Rectal smooth muscle tissue (tissue), 1 donor: Measurements from ENCODE around the gene GRAP2.

Source experiments
- H3K27ac ChIP-seq: one replicate; pipeline ENCODE4 v1.7.0; 2013; ENCODE audit warnings: low read depth, low read length, inconsistent platforms
- H3K27me3 ChIP-seq: one replicate; pipeline ENCODE4 v1.7.0; 2013; ENCODE audit warnings: low read length; ENCODE audit not compliant: control insufficient read depth, insufficient read depth
- H3K36me3 ChIP-seq: one replicate; pipeline ENCODE4 v1.7.0; 2013; ENCODE audit warnings: low read length; ENCODE audit not compliant: control insufficient read depth, insufficient read depth
- H3K4me1 ChIP-seq: one replicate; pipeline ENCODE4 v1.7.0; 2013; ENCODE audit warnings: low read length; ENCODE audit not compliant: control insufficient read depth, insufficient read depth
- H3K4me3 ChIP-seq: one replicate; pipeline ENCODE4 v1.7.0; 2013; ENCODE audit warnings: low read length
- H3K9ac ChIP-seq: one replicate; pipeline ENCODE4 v1.7.0; 2013; ENCODE audit warnings: low read length

The GRAP2 gene

DNA sequence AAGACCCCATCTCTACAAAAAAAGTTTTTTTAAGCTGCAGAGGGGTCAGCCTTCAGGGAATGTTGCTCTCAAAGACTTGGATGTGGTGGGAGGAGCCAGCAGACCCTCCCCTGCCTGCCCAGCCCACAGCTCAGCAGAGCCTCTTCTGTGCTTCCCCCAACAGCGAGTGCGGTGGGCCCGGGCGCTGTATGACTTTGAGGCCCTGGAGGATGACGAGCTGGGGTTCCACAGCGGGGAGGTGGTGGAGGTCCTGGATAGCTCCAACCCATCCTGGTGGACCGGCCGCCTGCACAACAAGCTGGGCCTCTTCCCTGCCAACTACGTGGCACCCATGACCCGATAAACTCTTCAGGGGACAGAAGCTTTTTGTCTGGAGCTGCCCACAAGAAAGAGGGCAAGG lies 69.9 kb downstream of the GRAP2 start:
- Histone ChIP-seq H3K4me3 (no peak overlapping the region), H3K9ac (no peak overlapping the region), H3K27me3 (no peaks in the 10 kb centered on the region), H3K4me1 (no peaks in the 10 kb centered on the region), H3K36me3 (no peaks in the 10 kb centered on the region), H3K27ac (no peak overlapping the region)

DNA sequence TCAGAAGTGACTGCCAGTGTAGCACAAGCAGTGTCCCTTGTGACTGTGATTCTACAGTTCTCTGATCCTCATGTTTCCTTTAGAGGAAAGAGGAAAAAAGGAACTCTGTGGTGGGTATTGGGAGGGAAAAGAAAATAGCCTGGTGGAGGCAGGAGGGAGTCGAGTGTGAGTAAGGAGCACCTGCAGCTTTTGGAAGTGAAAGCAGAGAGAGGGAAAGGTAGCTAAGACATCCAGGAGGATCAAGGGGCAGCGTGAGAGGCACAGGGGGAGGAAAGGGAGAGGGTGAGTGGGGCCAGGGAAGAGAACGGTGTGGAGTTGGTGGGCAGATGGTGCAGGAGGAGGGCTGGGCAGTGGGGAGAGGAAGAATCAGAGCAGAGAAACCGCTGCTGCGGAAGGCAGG lies 71.8 kb downstream of the GRAP2 start:
- Histone ChIP-seq H3K27ac (no peak overlapping the region), H3K4me3 (no peak overlapping the region), H3K27me3 (no peaks in the 10 kb centered on the region), H3K9ac (no peak overlapping the region), H3K4me1 (no peaks in the 10 kb centered on the region), H3K36me3 (no peaks in the 10 kb centered on the region)

DNA sequence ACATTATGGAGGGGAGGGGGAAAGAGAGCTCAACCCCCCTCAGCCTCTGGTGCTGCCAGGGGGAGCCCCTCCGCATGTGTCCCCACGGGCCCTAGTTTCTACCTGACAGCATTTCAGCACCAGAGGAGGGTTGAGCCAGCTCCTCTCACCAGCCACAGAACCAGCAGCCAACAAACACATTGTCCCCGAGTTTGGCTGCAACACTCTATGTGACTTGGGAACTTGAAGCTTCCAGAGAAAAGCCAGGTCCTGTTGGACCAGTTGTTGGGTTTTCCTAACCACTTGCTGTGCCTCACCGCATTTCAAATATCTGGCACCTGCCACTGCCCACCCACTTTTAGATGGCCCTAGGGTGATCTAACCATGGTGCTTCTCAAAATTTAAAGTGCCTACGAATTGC lies 72.8 kb downstream of the GRAP2 start:
- Histone ChIP-seq H3K36me3 (no peaks in the 10 kb centered on the region), H3K4me3 (no peak overlapping the region), H3K27ac (no peak overlapping the region), H3K4me1 (no peaks in the 10 kb centered on the region), H3K27me3 (no peaks in the 10 kb centered on the region), H3K9ac (no peak overlapping the region)

DNA sequence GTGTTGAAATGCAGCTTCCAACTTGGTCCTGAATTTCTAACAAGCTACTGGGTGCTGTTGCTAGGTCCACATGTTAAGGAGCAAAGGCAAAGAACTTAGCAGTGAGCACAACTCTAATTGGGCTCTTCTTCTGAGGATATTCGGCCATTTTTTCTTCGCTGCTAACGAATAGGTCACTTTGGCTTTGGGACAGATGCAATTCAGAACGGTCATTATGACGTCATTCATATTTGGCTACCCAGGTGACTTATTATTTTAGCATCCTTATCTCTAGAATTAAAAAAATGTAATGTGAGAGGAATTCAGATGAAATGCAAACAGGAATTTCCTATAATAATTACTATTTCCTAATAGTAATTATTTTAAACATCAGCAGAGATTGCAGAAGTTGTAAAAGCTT lies 73.2 kb downstream of the GRAP2 start:
- Histone ChIP-seq H3K36me3 (no peaks in the 10 kb centered on the region), H3K9ac (no peak overlapping the region), H3K27ac (no peak overlapping the region), H3K4me3 (no peak overlapping the region), H3K27me3 (no peaks in the 10 kb centered on the region), H3K4me1 (no peaks in the 10 kb centered on the region)

DNA sequence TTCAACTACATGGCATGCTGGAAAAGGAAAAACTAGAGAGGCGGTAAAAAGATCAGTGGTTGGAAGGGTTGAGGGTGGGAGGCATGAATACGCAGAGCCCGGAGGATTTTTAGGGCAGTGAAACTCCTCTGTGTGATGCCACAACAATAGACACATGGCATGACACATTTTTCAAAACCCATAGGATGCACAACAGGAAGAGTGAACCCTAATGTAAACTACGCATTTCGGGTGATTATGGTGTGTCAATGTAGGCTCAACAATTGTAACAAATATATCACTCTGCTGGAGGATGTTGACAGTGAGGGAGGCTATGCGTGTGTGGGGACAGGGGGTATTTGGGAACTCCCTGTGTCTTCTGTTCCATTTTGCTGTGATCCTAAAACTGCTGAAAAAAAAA lies 78.2 kb downstream of the GRAP2 start:
- H3K27me3 ChIP-seq: no peaks in the 10 kb centered on the region
- no peaks in the 10 kb centered on the region for H3K4me1 ChIP-seq
- no peak overlapping the region for H3K4me3 ChIP-seq
- no peaks in the 10 kb centered on the region for H3K36me3 ChIP-seq
- H3K9ac ChIP-seq: no peak overlapping the region
- no peak overlapping the region for H3K27ac ChIP-seq

DNA sequence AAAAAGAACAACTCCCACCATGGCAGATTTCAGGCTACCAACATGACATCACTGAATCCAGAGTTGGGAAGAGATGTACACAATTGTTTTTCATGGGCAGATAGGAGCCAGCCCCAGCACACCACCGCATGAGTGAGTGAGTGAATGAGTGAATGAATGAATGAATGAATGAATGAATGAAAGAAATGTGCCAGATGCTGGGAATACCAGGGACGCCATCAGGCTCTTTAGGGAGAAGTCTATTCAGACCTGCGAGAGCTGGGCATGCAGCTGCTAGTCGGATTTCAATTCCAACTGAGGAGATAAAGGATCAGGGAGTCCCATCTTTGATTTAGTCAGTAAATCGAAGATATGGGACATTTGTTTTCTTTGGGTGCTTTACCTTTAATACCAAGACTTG lies 78.6 kb downstream of the GRAP2 start:
- H3K4me3 ChIP-seq: no peak overlapping the region
- no peaks in the 10 kb centered on the region for H3K4me1 ChIP-seq
- H3K36me3 ChIP-seq: no peaks in the 10 kb centered on the region
- no peaks in the 10 kb centered on the region for H3K27me3 ChIP-seq
- no peak overlapping the region for H3K27ac ChIP-seq
- no peak overlapping the region for H3K9ac ChIP-seq

DNA sequence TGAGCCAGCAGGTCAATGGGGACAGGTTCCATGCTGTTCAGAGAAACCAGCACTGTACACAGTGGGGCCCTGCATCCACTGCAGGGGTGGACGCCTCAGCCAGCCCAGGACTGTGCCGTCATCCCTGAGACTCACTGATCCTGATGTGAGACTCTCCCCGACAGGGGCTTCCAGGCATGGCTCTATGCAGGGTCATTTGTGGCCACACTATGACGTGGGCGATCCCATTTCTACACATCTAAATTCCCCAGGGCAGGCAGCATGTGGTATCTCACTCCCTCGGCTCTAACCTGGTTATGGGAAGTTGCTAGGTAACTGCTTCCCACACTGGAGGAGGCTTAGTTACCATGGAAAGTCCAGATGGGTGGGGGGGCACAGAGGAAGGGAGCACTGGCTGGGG lies 79.7 kb downstream of the GRAP2 start:
- no peak overlapping the region for H3K4me3 ChIP-seq
- no peaks in the 10 kb centered on the region for H3K36me3 ChIP-seq
- no peak overlapping the region for H3K9ac ChIP-seq
- no peaks in the 10 kb centered on the region for H3K4me1 ChIP-seq
- no peaks in the 10 kb centered on the region for H3K27me3 ChIP-seq
- no peak overlapping the region for H3K27ac ChIP-seq

DNA sequence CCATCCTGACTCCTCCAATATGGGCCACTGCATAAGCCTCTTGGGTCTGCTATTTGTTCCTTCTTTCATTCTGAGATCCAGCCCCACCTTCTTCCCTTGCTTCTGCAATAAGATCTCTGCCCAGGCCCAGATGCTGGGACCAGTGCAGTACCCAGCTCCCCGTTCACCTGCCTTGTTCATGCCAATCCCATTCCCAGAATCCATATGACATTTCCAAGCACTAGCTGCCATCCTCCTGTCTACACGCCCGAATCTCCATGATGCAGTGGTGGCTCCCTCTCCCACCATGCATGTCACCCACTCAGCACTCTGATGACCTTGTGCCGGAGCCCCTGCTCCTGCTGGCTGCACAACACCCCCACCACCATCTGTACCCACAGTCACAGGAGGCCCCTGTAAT lies 82.5 kb downstream of the GRAP2 start:
- no peak overlapping the region for H3K27ac ChIP-seq
- H3K36me3 ChIP-seq: no peaks in the 10 kb centered on the region
- no peaks in the 10 kb centered on the region for H3K4me1 ChIP-seq

DNA sequence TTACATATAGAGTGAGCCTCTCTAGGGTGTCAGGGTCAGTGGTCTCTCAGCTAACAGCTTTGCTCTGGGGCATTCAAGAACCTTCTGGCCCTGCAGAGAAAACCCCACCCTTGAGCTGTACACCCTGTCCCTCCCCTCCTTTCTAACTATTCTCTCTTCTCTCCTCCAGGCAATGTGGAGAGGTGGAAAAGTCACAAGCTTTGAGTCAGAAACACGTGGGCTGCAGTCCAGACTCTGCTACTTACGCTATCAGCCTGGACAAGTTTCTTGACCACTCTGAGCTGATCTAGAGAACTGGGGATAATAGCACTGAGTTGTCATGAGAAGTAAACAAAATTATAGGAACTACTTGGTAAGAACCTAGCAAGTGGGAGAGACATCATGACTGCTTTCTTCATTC lies 83.1 kb downstream of the GRAP2 start:
- no peaks in the 10 kb centered on the region for H3K27me3 ChIP-seq
- H3K4me1 ChIP-seq: no peaks in the 10 kb centered on the region
- H3K4me3 ChIP-seq: no peak overlapping the region
- H3K36me3 ChIP-seq: no peaks in the 10 kb centered on the region
- no peak overlapping the region for H3K9ac ChIP-seq
- no peak overlapping the region for H3K27ac ChIP-seq

More for the DNA sequence above, 82.5 kb downstream of the GRAP2 start:
- no peaks in the 10 kb centered on the region for H3K27me3 ChIP-seq
- H3K4me3 ChIP-seq: no peak overlapping the region
- H3K9ac ChIP-seq: no peak overlapping the region

DNA sequence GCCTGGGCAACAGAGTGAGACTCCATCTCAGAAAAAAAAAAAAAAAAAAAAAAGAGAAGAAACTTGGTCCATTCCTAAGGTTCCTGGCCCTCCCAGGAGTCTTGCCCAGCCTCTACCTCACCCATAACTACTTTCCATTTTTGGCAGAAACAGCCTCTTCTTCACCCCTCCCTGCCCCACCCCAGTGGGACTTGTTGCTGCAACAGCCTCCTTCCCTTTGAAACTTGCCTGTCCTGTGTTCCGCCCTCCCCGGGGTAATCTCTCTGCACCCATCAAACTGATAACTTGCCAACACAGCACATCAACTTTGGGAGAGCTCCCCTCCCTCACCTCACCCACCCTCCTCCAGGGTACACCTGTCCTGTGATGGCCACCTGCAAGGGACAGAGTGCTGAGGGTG lies 83.9 kb downstream of the GRAP2 start:
- Histone ChIP-seq H3K27me3 (no peaks in the 10 kb centered on the region), H3K36me3 (no peaks in the 10 kb centered on the region), H3K4me1 (no peaks in the 10 kb centered on the region), H3K9ac (no peak overlapping the region), H3K4me3 (no peak overlapping the region), H3K27ac (no peak overlapping the region)

DNA sequence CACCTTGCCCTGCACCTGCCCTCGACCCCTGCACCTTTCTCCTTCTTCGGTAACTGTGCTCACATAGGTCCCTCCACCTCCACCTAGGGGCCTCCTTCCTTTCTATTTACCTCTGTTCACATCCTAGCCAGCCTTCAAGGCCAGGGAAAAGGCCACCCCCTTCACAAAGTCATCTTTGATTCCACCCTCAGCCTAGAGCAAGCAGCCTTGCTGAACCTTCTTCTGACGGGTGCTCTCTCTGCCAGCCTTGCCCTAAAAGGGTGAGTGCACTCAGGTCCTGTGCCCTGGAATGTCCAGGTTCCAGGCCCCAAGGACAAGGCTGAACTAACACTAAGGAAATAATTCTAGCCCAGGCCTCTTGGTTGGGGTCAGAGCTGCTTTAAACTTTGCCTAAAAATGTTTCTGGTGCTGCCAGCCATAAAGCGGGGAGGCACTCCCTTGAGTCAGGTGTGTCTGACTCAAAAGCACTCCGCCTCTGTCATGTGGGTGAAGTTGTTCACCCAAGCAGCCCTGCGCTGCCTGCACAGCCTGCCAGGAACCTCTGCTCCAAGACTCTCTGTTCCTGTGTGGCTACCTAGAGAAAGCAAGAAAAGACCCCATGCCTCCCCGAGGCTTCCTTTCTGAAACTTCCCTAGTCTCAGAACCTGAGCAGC lies 84.6 kb downstream of the GRAP2 start:
- Histone ChIP-seq H3K9ac (no peak overlapping the region), H3K27ac (no peak overlapping the region), H3K27me3 (no peaks in the 10 kb centered on the region), H3K4me1 (no peaks in the 10 kb centered on the region), H3K4me3 (no peak overlapping the region), H3K36me3 (no peaks in the 10 kb centered on the region)

DNA sequence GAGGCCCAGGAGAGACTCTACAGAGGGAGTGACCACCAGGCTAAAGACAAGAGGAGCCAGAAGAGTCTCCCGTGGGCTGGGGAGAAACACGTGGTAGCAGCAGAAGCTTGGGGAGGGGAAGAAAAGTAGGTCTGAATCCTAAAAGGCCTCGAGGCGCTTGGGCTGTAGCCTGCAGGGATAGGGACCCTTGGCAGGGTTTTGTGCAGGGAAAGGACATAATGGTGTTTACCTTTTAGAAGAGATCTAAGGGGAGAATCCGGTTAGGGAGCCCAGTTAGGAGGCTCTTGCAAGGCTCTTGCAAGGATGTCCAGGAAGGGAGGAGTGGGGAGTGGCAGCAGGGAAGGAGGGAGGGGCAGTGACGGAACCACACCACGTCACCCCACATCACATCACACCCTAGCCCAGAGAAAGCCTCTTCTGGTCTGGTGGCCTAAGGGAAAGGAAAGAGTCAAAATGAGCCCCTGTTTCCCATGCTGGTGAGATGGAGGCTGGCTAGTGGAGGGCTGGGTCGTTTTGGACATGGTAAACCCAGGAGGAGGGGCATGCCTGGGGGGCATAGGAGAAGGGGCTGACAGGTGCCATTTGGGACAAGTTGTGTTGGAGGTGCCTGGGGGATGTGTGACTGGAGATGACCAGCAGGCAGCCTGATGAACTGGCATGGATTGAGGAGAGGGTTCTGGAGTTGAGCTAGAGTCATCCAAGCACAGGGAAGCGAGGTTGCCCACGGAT lies 87.7 kb downstream of the GRAP2 start:
- no peak overlapping the region for H3K27ac ChIP-seq
- H3K4me3 ChIP-seq: no peak overlapping the region
- no peak overlapping the region for H3K9ac ChIP-seq
- H3K36me3 ChIP-seq: no peaks in the 10 kb centered on the region
- H3K27me3 ChIP-seq: no peaks in the 10 kb centered on the region
- no peaks in the 10 kb centered on the region for H3K4me1 ChIP-seq

DNA sequence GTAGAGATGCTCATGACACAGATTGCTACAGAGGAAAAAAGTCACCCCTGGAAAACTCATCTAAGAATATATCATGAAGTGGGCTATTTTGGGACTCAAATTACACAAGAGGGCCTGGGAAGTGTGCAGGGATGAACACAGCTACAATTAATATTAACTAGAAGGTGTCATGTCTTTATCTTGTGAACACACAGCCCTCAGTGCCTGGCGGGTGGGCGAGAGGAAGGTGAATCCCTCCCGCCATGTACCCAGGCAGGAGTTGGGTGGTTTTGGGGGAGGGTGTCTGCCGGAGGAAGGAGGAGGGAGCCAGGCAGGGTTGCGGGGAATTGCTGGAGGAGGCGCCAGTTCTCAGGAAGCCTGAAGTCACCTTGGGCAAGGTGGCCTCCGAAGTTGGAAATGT lies 88.7 kb downstream of the GRAP2 start:
- no peaks in the 10 kb centered on the region for H3K36me3 ChIP-seq
- no peak overlapping the region for H3K4me3 ChIP-seq
- H3K4me1 ChIP-seq: no peaks in the 10 kb centered on the region
- no peak overlapping the region for H3K27ac ChIP-seq
- H3K27me3 ChIP-seq: no peaks in the 10 kb centered on the region
- H3K9ac ChIP-seq: no peak overlapping the region
